Uterus (tissue), 4 donors: ENCODE results near the gene SHB. TPM values are rescaled to one million over a fixed set of nuclear protein-coding genes. Genes with fewer than 3 reads are reported as not detected.

Experiments used
- DNase-seq, 2 donors: peaks; one replicate each; pipeline ENCODE4 v3.0.0-alpha.2; 2019 to 2020
- H3K27ac ChIP-seq, 2 donors: fragments of 200-600 bp; sonication (generic); 1 replicate in 1 of 2; 2 replicates in 1 of 2; pipeline ENCODE4 v1.5.1; 2016 to 2018
- H3K27me3 ChIP-seq, 2 donors: fragments of 200-600 bp; sonication (generic); one replicate each; pipeline ENCODE4 v1.5.1; 2018 to 2019; ENCODE audit warnings: control low read depth in 1 of 2
- H3K36me3 ChIP-seq, 2 donors: fragments of 200-600 bp; sonication (generic); one replicate each; pipeline ENCODE4 v1.5.1; 2019; ENCODE audit warnings: control low read depth in 1 of 2
- H3K4me1 ChIP-seq, 2 donors: fragments of 200-600 bp; sonication (generic); one replicate each; pipeline ENCODE4 v1.5.1; 2018 to 2019; ENCODE audit warnings: control low read depth in 1 of 2
- H3K4me3 ChIP-seq, 2 donors: fragments of 200-600 bp; sonication (generic); 1 replicate in 1 of 2; 2 replicates in 1 of 2; pipeline ENCODE4 v1.5.1; 2018 to 2019; ENCODE audit warnings: mild to moderate bottlenecking in 1 of 2
- H3K9me3 ChIP-seq, 2 donors: fragments of 200-600 bp; sonication (generic); one replicate each; pipeline ENCODE4 v1.5.1; 2019; ENCODE audit warnings: control low read depth in 1 of 2
- CTCF ChIP-seq, 4 experiments: fragments of 200-600 bp in 2 of 4; fragments of 450-650 bp in 2 of 4; sonication (generic) in 2 of 4; IDR thresholded peaks; one replicate each; pipeline ENCODE4 v1.5.1; 2016 to 2019; ENCODE audit warnings: antibody characterized with exemption in 4 of 4, mild to moderate bottlenecking in 2 of 4, moderate library complexity in 1 of 4
- POLR2A ChIP-seq, 2 donors: fragments of 450-650 bp; IDR thresholded peaks; one replicate each; pipeline ENCODE4 v1.6.1; 2016; ENCODE audit warnings: antibody characterized with exemption in 2 of 2, mild to moderate bottlenecking in 1 of 2, moderate library complexity in 1 of 2
- intact Hi-C: fragments of 100-400 bp; cut with DNase I; formaldehyde crosslinking; loops from one replicate; pipeline ENCODE4 v1.15.1; 2023; ENCODE audit warnings: low total_unique reads
- total RNA-seq, 4 donors: library from RNA; depleted of rRNA in 3 of 4; stranded (reverse); fragments of >200 nt in 3 of 4; gene quantifications; one replicate each; pipeline versions ENCODE4 v1.1.0 to v1.2.4, GENCODE V29; 2014 to 2023
- donor health status: DM: yes; HTN: yes; CAD: no.

The SHB gene
- total RNA-seq, 4 donors from 2014 or later: 3.5 to 19.6 (median 7.3) TPM

GRCh38 chr9:38009035-38009501 is 60.0 kb downstream of the SHB start:
- no peak for TF ChIP-seq POLR2A (IDR thresholded peaks at IDR 0.05)
- no peak for TF ChIP-seq CTCF (IDR thresholded peaks at IDR 0.05)
- H3K36me3 ChIP-seq: no peaks in the 10 kb centered on the region
- no peak overlapping the region for H3K4me3 ChIP-seq
- no peak for DNase-seq
- H3K9me3 ChIP-seq: no peaks in the 10 kb centered on the region
- no peak overlapping the region for H3K27ac ChIP-seq
- no peaks in the 10 kb centered on the region for H3K4me1 ChIP-seq
- intact Hi-C loops: no loop called here
- no peaks in the 10 kb centered on the region for H3K27me3 ChIP-seq

- DNase-seq: no peak
- intact Hi-C loops: no loop called here
- Histone ChIP-seq H3K9me3 (no peaks in the 10 kb centered on the region), H3K27me3 (no peaks in the 10 kb centered on the region), H3K27ac (no peak overlapping the region), H3K4me1 (no peaks in the 10 kb centered on the region), H3K36me3 (no peaks in the 10 kb centered on the region), H3K4me3 (no peak overlapping the region)
- no peak for TF ChIP-seq CTCF (IDR thresholded peaks at IDR 0.05)
- TF ChIP-seq POLR2A (IDR thresholded peaks at IDR 0.05): no peak
Measured at GRCh38 chr9:38008168-38009034, 60.6 kb downstream of the SHB start.

GRCh38 chr9:38007016-38007415 is 62.0 kb downstream of the SHB start:
- TF ChIP-seq POLR2A (IDR thresholded peaks at IDR 0.05) (no peak), CTCF (IDR thresholded peaks at IDR 0.05) (no peak)
- Histone ChIP-seq H3K4me3 (no peak overlapping the region), H3K27ac (no peak overlapping the region), H3K36me3 (no peaks in the 10 kb centered on the region), H3K27me3 (no peaks in the 10 kb centered on the region), H3K4me1 (no peaks in the 10 kb centered on the region), H3K9me3 (no peaks in the 10 kb centered on the region)
- intact Hi-C loops: no loop called here
- no peak for DNase-seq

- TF ChIP-seq CTCF (IDR thresholded peaks at IDR 0.05) (no peak), POLR2A (IDR thresholded peaks at IDR 0.05) (no peak)
- H3K9me3 ChIP-seq: no peaks in the 10 kb centered on the region
- H3K27ac ChIP-seq: no peak overlapping the region
- DNase-seq: no peak
- no peaks in the 10 kb centered on the region for H3K36me3 ChIP-seq
- intact Hi-C loops: no loop called here
- no peak overlapping the region for H3K4me3 ChIP-seq
- no peaks in the 10 kb centered on the region for H3K27me3 ChIP-seq
- no peaks in the 10 kb centered on the region for H3K4me1 ChIP-seq
Measured at GRCh38 chr9:38006163-38006562, 62.9 kb downstream of the SHB start.

- TF ChIP-seq POLR2A (IDR thresholded peaks at IDR 0.05) (no peak), CTCF (IDR thresholded peaks at IDR 0.05) (no peak)
- Histone ChIP-seq H3K36me3 (no peaks in the 10 kb centered on the region), H3K9me3 (no peaks in the 10 kb centered on the region), H3K27me3 (no peaks in the 10 kb centered on the region), H3K4me3 (no peak overlapping the region), H3K27ac (no peak overlapping the region), H3K4me1 (no peaks in the 10 kb centered on the region)
- no peak for DNase-seq
- intact Hi-C loops: no loop called here
Measured at GRCh38 chr9:38004809-38005560, 64.0 kb downstream of the SHB start.
